ENCODE data around the gene ZSWIM3.

Gene ZSWIM3

DNA sequence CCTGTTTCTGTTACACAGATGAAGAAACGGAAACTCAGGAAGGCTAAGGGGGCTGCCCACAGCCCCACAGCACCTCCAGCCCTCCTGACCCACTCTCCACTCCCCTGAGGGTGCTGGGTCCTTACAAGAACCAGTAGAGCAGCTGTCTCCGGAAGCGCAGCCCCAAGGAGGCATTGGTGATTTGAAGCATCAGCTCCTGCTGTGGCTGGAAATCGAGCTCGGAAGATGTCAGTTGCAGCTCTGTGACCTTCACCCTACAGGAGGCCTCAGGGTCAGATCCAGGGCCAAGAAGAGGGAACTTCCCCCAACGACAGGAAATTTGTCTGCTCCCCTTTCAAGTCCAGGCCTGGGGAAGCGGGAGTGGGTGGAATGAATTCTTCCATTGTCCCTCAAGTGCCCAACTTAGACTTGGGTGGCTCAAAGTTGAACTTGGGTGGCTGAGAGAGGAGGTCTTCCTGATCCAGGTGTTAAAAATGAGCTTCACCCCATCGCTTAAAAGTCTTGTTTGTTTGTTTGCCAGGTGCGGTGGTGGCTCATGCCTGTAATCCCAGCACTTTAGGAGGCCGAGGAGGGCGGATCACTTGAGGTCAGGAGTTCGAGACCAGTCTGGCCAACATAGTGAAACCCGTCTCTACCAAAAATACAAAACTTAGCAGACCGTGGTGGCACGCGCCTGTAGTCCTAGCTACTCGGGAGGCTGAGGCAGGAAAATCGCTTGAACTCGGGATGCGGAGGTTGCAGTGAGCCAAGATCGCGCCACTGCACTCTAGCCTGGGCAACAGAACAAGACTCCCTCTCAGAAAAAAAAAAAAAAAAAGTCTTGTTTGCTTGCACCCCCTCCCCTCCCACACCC lies 52.6 kb downstream of the ZSWIM3 start:
- DNase-seq (ENCODE audit: low read depth), result no peak

DNA sequence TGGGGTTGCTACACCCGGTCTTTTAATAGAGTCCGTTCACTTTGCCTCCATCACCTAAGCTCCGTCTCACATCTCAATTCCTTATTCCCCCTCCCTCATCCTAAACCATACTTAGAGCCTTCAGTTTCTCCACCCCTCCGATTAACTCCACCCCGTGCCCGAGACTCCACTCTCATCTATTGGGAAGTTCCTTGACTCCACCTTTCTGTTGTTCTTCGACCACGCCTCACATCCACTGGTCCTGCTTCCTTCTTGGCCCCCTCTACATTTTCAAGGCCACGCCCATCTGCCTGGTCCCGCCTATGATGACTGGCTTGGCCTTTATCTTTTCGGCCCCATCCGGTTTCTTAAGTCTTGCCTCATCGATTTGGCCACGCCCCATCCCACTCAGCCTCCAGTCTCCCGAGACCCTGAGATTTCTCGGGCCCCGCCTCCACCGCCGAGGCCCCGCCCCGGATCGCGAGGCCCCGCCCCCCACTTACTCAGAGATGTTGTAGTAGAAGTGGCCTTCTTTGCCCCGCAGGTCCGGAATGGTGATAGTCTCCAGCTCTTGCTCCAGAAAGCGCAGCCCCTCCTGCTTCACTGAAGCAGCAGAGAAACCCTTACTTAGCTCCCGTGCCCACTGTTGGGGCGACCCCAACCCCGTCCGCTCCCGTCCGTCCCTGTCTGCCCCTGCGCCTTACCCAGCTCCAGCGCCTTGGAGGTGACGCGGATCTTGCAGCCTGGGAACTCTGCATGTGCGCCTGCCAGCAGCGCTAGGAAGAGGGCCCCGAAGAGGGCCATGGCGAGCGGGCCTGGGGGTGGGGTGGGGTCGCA lies 53.5 kb downstream of the ZSWIM3 start:
- peak; percentile 93 for DNase-seq (ENCODE audit: low read depth)

DNA sequence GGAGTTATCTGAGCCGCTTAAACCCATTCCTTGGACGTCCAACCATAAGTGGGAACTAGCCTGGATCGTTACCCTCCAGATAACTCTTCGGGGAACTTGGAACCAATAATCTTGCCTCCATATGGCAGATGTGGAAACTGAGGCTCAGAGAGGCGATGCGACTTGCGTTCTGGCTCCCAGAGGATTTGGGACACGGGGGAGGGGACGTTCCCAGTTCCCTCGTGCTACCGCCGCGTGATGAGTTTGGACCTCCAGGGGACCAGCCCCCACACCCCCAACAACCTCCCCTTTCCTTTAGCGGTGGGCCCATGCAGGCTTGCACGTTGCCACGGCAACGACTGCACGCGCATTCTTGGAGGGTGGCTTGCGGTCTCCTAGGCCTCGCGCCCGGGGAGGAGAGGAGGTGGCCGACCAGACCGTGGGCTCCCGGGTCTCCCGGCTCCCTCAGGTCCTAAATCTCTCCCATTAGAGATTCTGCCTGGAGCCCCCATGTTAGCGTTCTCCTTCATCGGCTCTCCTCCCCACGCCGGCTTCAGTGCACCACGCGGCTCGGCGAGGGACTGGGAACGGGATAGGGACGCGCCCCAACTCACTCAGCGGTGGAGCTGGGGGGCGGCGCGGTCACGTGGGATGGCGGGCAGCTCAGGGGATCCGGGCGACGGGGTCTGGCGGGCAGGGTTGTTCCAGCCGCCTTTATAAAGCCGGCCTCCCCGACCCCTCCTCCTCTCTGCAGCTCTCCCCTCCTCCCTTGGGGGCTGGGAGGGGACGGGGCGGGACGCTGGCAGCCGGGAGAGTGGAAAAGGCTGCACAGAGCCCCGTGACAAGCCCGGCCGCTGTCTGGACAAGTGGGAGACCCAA lies 54.3 kb downstream of the ZSWIM3 start, which contains the start of gene PLTP:
TSS of gene PLTP (minus strand) at position 670 of the 858 bp plus-strand sequence. CDS start 703 bp downstream, outside the sequence.
- DNase-seq (ENCODE audit: low read depth), result no peak

GRCh38 chr20:45912344-45912682 lies 54.9 kb downstream of the ZSWIM3 start:
- no peak for DNase-seq (ENCODE audit: low read depth)

- no peak for DNase-seq (ENCODE audit: low read depth)
Measured at GRCh38 chr20:45913116-45913515, 55.7 kb downstream of the ZSWIM3 start.

DNA sequence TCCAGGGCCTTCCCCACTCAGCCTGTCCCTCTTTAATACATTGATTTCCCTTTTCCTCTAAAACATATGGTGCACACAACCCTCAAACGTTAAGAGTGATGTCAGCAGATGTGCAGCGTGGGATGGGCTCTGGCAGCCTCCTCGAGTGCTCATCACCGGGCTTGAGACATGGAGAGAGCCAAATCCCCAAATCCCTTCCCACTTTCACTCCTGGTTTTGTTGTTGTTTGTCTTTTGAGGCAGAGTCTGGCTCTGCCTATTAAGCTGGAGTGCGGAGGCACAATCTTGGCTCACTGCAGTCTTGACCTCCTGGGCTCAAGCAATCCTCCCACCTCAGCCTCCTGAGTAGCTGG lies 60.4 kb downstream of the ZSWIM3 start:
- DNase-seq (ENCODE audit: low read depth), result no peak

DNA sequence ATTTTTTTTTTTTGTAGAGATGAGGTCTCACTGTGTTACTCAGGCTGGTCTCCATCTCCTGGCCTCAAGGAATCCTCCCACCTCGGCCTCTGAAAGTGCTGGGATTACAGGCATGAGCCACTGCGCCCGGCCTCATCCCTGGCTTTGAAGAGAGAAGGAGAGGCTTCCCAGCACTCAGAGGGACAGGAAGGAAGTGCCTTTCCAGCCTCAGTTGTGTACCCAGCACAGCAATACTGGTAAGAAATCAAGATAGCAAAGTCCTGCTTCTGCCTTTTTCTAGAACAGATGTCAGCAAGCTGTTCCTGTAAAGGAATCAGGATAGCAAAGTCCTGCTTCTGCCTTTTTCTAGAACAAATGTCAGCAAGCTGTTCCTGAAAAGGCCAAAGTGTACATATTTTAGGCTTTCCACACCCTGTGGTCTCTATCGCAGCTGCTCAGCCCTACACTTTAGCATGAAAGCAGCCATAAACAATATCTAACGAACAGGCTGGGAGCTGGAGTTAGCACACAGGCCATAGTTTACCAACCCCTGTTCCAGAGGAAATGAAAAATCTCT lies 60.8 kb downstream of the ZSWIM3 start:
- no peak for DNase-seq (ENCODE audit: low read depth)

GRCh38 chr20:45918779-45919537 lies 61.5 kb downstream of the ZSWIM3 start:
- no peak for DNase-seq (ENCODE audit: low read depth)

- DNase-seq (ENCODE audit: low read depth), result no peak
Measured at GRCh38 chr20:45919542-45920399, 62.4 kb downstream of the ZSWIM3 start.

DNA sequence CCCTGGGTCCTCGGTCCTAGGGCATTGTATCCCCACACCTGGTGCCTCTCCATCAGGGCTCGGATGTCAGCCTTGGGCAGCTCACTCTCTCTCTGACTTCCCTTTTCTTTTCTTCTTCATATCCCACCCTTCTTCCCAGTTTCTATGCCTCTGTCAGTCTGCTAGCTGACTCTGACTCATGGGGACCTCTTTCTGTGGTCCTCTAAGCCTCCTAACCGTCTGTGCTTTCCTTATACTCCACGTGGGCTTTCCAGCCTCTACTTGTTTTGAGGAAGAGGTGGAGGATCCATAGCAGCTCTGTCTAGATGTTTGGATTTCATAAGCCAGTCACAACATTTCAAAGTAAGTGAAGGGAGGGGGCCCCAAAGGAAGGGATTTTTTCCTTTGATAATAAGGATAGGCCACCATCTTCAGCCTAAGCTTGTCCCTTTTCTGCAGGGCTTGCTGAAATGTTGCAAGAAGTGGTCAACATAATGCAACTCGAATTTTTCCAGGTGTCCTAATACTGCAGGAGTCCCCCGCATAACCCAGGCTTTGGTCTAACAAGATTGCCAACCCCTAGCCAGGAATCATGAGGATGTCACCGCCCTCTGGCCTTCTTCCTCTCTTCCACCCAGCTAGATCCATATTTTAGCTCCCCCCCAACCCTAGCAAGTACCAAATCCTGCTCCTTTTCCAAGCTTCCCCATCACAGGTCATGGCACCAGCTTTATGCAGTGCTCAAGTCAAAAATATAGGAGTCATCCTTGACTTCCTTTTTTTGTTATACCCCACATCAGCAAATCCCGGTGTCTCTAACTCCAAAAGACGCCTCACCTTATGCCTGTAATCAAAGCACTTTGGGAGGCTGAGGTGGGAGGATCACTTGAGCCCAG lies 63.3 kb downstream of the ZSWIM3 start:
- DNase-seq (ENCODE audit: low read depth), result no peak

DNA sequence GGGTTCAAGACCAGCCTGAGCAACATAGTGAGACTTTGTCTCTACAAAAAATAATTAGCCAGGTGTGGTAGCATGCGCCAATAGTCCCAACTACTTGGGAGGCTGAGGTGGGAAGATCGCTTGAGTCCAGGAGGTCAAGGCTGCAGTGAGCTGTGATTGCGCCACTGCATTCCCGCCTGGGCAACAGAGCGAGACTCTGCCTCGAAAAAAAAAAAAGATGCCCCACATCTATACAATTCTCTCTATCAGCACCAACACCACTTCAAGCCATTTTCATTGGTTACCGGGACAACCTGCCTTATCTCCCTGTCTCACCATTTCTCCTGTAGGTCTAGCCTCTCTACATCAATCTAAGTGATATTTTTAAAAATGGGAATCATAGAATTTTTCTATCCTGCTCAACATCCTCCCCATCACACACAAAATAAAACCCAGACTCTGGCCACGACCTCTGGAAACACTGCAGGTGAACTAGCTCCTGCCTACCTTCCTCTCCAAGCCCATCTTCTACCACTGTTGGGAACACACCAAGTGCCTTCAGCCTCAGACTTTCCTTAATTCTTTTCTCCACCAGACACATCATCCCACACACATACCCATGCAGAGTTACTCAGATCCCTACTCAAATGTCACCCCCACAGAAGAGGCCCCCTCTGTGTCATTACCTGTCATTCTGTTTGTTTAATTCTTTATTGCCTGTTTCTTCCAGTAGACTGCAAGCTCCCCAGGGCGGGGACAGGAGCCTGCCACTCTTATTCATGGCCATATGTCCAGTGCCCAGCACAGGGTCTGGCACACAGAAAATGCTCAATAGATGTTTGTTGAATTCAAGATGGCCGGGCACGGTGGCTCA lies 64.1 kb downstream of the ZSWIM3 start:
- no peak for DNase-seq (ENCODE audit: low read depth)

GRCh38 chr20:45924391-45925261 lies 67.2 kb downstream of the ZSWIM3 start:
- no peak for DNase-seq (ENCODE audit: low read depth)

- no peak for DNase-seq (ENCODE audit: low read depth)
Measured at GRCh38 chr20:45925821-45926506, 68.5 kb downstream of the ZSWIM3 start.

- DNase-seq (ENCODE audit: low read depth), result no peak
Measured at GRCh38 chr20:45926731-45927070, 69.3 kb downstream of the ZSWIM3 start.

- DNase-seq (ENCODE audit: low read depth), result no peak
Measured at GRCh38 chr20:45927071-45927878, 69.9 kb downstream of the ZSWIM3 start.
